Measurements from ENCODE around the gene SLC25A15. TPM values are rescaled to one million over a fixed set of nuclear protein-coding genes. Genes with fewer than 3 reads are reported as not detected.

The SLC25A15 gene
- total RNA-seq, 6 experiments from 2014 or later, result 10.7 to 13.7 (median 12.1) TPM

- DNase-seq, result no peak
- H3K36me3 Mint-ChIP-seq (ENCODE audit: low read depth), result no peaks in the 10 kb centered on the region
Measured at GRCh38 chr13:40790154-40790616, 774 bp downstream of the SLC25A15 start.

GRCh38 chr13:40792284-40793051, 3.1 kb downstream of the SLC25A15 start:
- Mint-ChIP-seq H3K27ac (no peak overlapping the region), H3K36me3 (ENCODE audit: low read depth) (no peaks in the 10 kb centered on the region), H3K27me3 (ENCODE audit: insufficient read depth) (no peaks in the 10 kb centered on the region), H3K4me3 (no peak overlapping the region), H3K4me1 (ENCODE audit: low read depth) (peaks cover 16% of the 10 kb centered on the region), H3K9me3 (no peaks in the 10 kb centered on the region)
- DNase-seq, result no peak
- TF ChIP-seq CTCF (IDR thresholded peaks at IDR 0.05), result no peak

More at GRCh38 chr13:40790154-40790616, 774 bp downstream of the SLC25A15 start:
- no peak for TF ChIP-seq CTCF (IDR thresholded peaks at IDR 0.05)
- Mint-ChIP-seq H3K9me3 (no peaks in the 10 kb centered on the region), H3K4me3 (peak overlapping the region; percentile 88), H3K27me3 (ENCODE audit: insufficient read depth) (no peaks in the 10 kb centered on the region; the same call in 1 of the 2 replicates), H3K4me1 (ENCODE audit: low read depth) (peaks cover 31% of the 10 kb centered on the region), H3K27ac (peak overlapping the region; percentile 78)

- peaks cover 10% of the 10 kb centered on the region; the same call in 1 of the 2 replicates for H3K4me1 Mint-ChIP-seq (ENCODE audit: low read depth)
- H3K9me3 Mint-ChIP-seq, result no peaks in the 10 kb centered on the region
- H3K27me3 Mint-ChIP-seq (ENCODE audit: insufficient read depth), result no peaks in the 10 kb centered on the region
- DNase-seq, result no peak
- no peak overlapping the region for H3K27ac Mint-ChIP-seq
- H3K4me3 Mint-ChIP-seq, result no peak overlapping the region
- H3K36me3 Mint-ChIP-seq (ENCODE audit: low read depth), result no peaks in the 10 kb centered on the region; the same call in 1 of the 2 replicates
- no peak for TF ChIP-seq CTCF (IDR thresholded peaks at IDR 0.05)
Measured at GRCh38 chr13:40793339-40793738, 3.9 kb downstream of the SLC25A15 start.

GRCh38 chr13:40794414-40795368, 5.3 kb downstream of the SLC25A15 start:
- Mint-ChIP-seq H3K27me3 (ENCODE audit: insufficient read depth) (no peaks in the 10 kb centered on the region), H3K36me3 (ENCODE audit: low read depth) (peaks cover 4% of the 10 kb centered on the region), H3K9me3 (no peaks in the 10 kb centered on the region), H3K4me1 (ENCODE audit: low read depth) (peaks cover 10% of the 10 kb centered on the region; the same call in 1 of the 2 replicates), H3K27ac (no peak overlapping the region), H3K4me3 (no peak overlapping the region)
- DNase-seq, result no peak
- no peak for TF ChIP-seq CTCF (IDR thresholded peaks at IDR 0.05)

- no peak for DNase-seq
- Mint-ChIP-seq H3K4me1 (ENCODE audit: low read depth) (no peaks in the 10 kb centered on the region), H3K27me3 (ENCODE audit: insufficient read depth) (no peaks in the 10 kb centered on the region; the same call in 1 of the 2 replicates), H3K36me3 (ENCODE audit: low read depth) (peaks cover 4% of the 10 kb centered on the region), H3K27ac (no peak overlapping the region), H3K4me3 (no peak overlapping the region), H3K9me3 (no peaks in the 10 kb centered on the region)
- TF ChIP-seq CTCF (IDR thresholded peaks at IDR 0.05), result no peak
Measured at GRCh38 chr13:40796649-40797048, 7.2 kb downstream of the SLC25A15 start.
